AG04450 (cell line): ENCODE results near the gene KCNA1. TPM values are rescaled to one million over a fixed set of nuclear protein-coding genes. Genes with fewer than 3 reads are reported as not detected.

ENCODE experiments used
- CTCF ChIA-PET: fragments of 300-600, 350-600 bp; formaldehyde crosslinking; extraction: SDS; loops from one replicate; lab custom pipeline; 2022; ENCODE audit warnings: antibody characterized with exemption, inconsistent platforms; lab: Charles Lee
- POLR2A ChIA-PET: fragments of 350-600 bp; formaldehyde crosslinking; extraction: SDS; loops from one replicate; lab custom pipeline; 2021; ENCODE audit warnings: antibody characterized with exemption, inconsistent platforms; lab: Yijun Ruan, JAX
- DNase-seq: peaks from one replicate; pipeline ENCODE4 v3.0.0-alpha.2; 2011; ENCODE audit warnings: low read depth, low spot score
- H3K27ac ChIP-seq: one replicate; pipeline ENCODE4 v1.5.1; 2012; ENCODE audit warnings: low read depth, low read length, control low read depth
- H3K27me3 ChIP-seq: one replicate; pipeline ENCODE4 v1.6.0; 2012; ENCODE audit warnings: low read length; ENCODE audit not compliant: control insufficient read depth, insufficient read depth
- H3K4me3 ChIP-seq: 2 replicates; pipeline ENCODE4 v1.5.1; 2011; ENCODE audit warnings: mild to moderate bottlenecking, low read depth, low read length, control low read depth
- H3K9me3 ChIP-seq: 2 replicates; pipeline ENCODE4 v1.5.1; 2012; ENCODE audit warnings: low read length; ENCODE audit not compliant: control insufficient read depth, insufficient read depth
- polyA plus RNA-seq: library from polyadenylated mRNA; depleted of rRNA; stranded (reverse); fragments of >200 nt; gene quantifications from 2 replicates; pipeline ENCODE4 v1.2.3, GENCODE V29; 2011
- TF ChIP-seq, protein P1 (sequence below): IDR thresholded peaks from 2 replicates; pipeline ENCODE4 v1.5.1; 2011; ENCODE audit warnings: low read depth, low read length, control low read depth, inconsistent platforms

KCNA1 gene
- polyA plus RNA-seq, 1 experiment, result not detected

DNA sequence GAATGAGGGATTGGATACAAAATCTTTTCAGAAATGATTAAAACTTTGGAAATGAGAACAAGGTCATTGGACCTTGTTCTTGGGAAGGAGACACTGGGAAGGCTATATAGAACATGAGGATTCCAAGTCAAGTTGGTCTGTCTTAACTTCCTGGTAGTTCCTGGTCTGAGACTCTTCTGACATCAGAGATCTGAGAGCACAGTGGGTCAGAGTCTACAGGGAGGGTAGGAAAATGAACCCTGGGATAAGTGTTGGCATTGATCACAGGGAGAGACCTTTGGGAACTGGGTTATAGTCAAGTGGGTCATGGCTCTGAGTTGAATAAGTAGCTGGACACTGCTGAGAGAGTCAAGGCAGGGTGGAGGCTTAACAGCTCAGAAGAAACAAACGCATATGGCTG lies 17.3 kb upstream of the KCNA1 start:
- no peak for DNase-seq
- POLR2A ChIA-PET, result no interaction called here
- H3K27me3 ChIP-seq, result no peaks in the 10 kb centered on the region
- H3K9me3 ChIP-seq, result no peaks in the 10 kb centered on the region
- CTCF ChIA-PET, result no interaction called here
- no peak overlapping the region for H3K27ac ChIP-seq
- H3K4me3 ChIP-seq, result no peak overlapping the region
- TF ChIP-seq, protein P1, sequence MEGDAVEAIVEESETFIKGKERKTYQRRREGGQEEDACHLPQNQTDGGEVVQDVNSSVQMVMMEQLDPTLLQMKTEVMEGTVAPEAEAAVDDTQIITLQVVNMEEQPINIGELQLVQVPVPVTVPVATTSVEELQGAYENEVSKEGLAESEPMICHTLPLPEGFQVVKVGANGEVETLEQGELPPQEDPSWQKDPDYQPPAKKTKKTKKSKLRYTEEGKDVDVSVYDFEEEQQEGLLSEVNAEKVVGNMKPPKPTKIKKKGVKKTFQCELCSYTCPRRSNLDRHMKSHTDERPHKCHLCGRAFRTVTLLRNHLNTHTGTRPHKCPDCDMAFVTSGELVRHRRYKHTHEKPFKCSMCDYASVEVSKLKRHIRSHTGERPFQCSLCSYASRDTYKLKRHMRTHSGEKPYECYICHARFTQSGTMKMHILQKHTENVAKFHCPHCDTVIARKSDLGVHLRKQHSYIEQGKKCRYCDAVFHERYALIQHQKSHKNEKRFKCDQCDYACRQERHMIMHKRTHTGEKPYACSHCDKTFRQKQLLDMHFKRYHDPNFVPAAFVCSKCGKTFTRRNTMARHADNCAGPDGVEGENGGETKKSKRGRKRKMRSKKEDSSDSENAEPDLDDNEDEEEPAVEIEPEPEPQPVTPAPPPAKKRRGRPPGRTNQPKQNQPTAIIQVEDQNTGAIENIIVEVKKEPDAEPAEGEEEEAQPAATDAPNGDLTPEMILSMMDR, result no peak

DNA sequence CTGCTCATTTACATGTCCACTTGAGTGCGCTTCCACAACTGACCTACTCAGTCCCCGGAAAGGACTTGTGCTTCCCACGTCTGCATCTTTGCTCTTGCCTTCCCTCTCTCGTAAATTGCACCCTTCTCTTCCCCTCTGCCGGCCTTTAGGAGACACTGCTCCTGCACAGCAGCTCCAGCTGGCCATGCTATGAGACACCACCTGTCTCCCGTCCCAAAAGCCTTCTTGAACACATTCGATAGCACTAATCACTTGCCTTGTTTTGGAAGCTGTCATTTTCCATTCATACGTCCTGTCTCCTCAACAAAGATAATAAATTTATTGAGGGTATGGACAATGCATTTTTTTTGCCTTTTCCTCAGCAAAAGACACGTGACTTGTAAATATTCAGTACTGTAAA lies 15.7 kb upstream of the KCNA1 start:
- Histone ChIP-seq H3K27me3 (no peaks in the 10 kb centered on the region), H3K4me3 (no peak overlapping the region), H3K9me3 (no peaks in the 10 kb centered on the region), H3K27ac (no peak overlapping the region)
- CTCF ChIA-PET, result interaction anchor here (0.5 to 1.4 kb wide), 4 partner anchors 10 to 39 kb away, joined by 3 to 4 read pairs (median 4); no protein-coding TSS in a partner anchor
- POLR2A ChIA-PET, result no interaction called here
- TF ChIP-seq, protein P1, result no peak
- no peak for DNase-seq

DNA sequence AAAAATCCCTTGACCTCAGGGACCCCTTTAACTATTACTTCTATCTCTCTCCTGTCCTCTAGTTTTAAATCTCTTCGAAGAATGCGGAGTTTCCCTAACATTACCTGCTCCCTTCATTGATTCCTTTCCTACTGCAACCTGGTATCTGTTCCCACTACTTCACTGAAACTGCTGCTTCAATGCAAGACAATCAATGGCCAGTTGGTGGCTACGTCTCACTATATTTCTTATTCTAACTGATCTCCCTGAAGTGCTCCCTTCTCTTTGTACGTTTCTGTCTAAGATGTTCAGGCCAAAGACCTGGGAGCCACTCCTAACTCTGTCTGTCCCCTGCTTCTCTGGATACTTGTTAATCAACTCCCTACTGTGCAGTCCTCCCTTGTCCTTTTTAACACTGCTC lies 10.3 kb upstream of the KCNA1 start:
- Histone ChIP-seq H3K27me3 (no peaks in the 10 kb centered on the region), H3K4me3 (no peak overlapping the region), H3K27ac (no peak overlapping the region), H3K9me3 (no peaks in the 10 kb centered on the region)
- CTCF ChIA-PET, result no interaction called here
- POLR2A ChIA-PET, result no interaction called here
- DNase-seq, result no peak
- TF ChIP-seq, protein P1, result no peak

DNA sequence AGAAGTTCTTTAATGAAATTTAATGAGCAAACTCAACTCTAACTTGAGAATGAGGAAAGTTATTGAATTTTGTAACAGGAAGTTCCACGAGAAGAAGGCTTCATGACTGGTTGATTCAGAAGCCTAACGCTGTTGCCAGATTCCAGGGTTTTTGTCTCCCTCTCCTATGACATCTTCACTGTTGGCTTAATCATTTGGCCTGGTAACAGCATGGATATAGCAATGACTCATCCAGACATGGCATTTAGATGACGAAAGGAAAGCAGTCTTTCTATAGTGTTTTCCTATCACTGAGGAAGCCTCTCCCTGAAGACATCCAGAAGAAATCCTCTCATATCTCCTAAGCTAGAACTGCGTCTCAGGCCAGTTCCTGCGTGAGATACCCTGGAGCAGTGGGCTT lies 9.4 kb upstream of the KCNA1 start:
- TF ChIP-seq, protein P1, result no peak
- CTCF ChIA-PET, result no interaction called here
- no peaks in the 10 kb centered on the region for H3K27me3 ChIP-seq

DNA sequence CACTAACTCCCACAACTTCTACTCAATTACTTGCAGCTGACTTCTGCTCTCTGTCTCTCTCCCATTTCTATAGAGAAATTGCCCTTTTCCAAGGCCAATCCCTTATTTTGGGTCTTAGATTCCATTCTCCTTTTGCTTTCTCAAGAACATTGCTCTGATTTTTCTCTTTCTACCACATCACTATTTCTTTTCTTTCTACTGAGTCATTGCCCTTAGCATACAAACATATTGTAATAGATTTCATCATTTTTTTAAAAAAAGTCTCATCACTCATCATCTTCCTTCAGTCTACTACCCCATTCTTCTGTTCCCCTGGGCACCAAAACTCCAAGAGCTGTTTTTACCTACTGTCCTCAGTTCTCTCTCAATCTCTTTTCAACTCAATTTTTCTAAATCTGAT lies 4.4 kb upstream of the KCNA1 start:
- ChIA-PET CTCF (no interaction called here), POLR2A (no interaction called here)
- Histone ChIP-seq H3K4me3 (no peak overlapping the region), H3K27me3 (peaks cover 26% of the 10 kb centered on the region), H3K27ac (no peak overlapping the region), H3K9me3 (no peaks in the 10 kb centered on the region; the same call in 1 of the 2 replicates)
- TF ChIP-seq, protein P1, result no peak
- DNase-seq, result no peak

More for the DNA sequence above, 9.4 kb upstream of the KCNA1 start:
- Histone ChIP-seq H3K27ac (no peak overlapping the region), H3K4me3 (no peak overlapping the region), H3K9me3 (no peaks in the 10 kb centered on the region)
- POLR2A ChIA-PET, result no interaction called here
- no peak for DNase-seq
